ENCODE measurements around the gene OST4.
A peak's percentile ranks its signal among the peaks of the same experiment; 100 is the strongest.

OST4 gene

DNA sequence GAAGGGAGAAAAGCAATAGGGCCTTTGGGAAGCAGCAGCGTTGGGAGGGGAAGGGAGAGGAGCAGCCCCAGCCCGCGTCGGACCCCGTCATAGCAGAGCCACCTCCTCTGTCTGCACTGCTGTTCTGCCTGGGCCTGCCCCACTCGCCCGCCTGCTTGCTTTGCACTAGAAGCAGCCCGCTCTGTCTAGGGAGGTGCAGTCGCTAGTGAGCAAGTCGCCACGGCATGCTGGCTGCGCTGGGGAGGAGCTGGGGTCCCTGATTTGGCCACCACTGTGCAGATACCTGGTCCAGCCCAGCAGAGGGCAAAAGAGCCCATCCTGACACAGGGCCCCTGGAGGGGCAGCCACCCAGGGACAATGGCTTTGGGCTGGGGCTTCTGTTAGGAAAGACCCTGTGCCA, 46.6 kb downstream of the OST4 start:
- Histone ChIP-seq H3K9ac (ENCODE audit: low read length) (no peak overlapping the region), H4K20me1 (ENCODE audit: low read depth, low read length) (no peaks in the 10 kb centered on the region), H2AFZ (ENCODE audit: low read depth, low read length, severe bottlenecking) (no peak overlapping the region), H3K9me3 (ENCODE audit: insufficient read depth, low read length) (no peaks in the 10 kb centered on the region), H3K4me3 (ENCODE audit: insufficient read depth, low read length, poor library complexity, severe bottlenecking) (no peak overlapping the region), H3K9me2 (replicated peaks; ENCODE audit: insufficient read depth, low read length) (no peaks in the 10 kb centered on the region), H3K27me3 (ENCODE audit: low read length) (no peaks in the 10 kb centered on the region), H3K4me2 (ENCODE audit: low read depth, low read length, poor library complexity, severe bottlenecking) (no peak overlapping the region), H3F3A (ENCODE audit: insufficient read depth) (no peaks in the 10 kb centered on the region), H3K27ac (ENCODE audit: low read depth, low read length) (no peak overlapping the region), H3K79me2 (ENCODE audit: insufficient read depth, low read length) (no peaks in the 10 kb centered on the region), H3K36me3 (ENCODE audit: low read length) (no peaks in the 10 kb centered on the region)
- TF ChIP-seq EZH2phosphoT487 (conservative IDR thresholded peaks at IDR 0.05; ENCODE audit: low read length): no peak
- TF ChIP-seq, protein P1, sequence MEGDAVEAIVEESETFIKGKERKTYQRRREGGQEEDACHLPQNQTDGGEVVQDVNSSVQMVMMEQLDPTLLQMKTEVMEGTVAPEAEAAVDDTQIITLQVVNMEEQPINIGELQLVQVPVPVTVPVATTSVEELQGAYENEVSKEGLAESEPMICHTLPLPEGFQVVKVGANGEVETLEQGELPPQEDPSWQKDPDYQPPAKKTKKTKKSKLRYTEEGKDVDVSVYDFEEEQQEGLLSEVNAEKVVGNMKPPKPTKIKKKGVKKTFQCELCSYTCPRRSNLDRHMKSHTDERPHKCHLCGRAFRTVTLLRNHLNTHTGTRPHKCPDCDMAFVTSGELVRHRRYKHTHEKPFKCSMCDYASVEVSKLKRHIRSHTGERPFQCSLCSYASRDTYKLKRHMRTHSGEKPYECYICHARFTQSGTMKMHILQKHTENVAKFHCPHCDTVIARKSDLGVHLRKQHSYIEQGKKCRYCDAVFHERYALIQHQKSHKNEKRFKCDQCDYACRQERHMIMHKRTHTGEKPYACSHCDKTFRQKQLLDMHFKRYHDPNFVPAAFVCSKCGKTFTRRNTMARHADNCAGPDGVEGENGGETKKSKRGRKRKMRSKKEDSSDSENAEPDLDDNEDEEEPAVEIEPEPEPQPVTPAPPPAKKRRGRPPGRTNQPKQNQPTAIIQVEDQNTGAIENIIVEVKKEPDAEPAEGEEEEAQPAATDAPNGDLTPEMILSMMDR (IDR thresholded peaks at IDR 0.05; ENCODE audit: insufficient read depth, low read length, poor library complexity, severe bottlenecking): no peak

DNA sequence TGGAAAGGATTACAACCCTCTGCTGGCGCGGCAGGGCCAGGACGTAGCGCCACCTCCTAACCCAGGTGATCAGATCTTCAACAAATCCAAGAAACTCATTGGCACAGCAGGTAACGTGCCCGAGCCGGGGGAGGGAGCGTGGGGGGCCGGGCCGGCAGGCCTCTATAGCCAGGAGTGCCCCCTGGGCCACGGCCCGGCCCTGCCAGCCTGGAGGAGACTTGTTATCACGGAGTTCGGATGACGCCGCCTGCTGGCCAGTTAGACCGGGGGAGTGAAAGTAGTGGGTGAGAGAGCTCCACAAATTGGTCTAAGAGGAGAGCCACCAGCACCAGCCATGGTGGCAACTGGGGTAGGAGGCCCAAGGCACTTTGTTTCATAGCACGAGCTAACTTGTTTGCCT, 47.3 kb downstream of the OST4 start:
- H3K9me2 ChIP-seq (replicated peaks; ENCODE audit: insufficient read depth, low read length): no peaks in the 10 kb centered on the region
- H3K9me3 ChIP-seq (ENCODE audit: insufficient read depth, low read length): no peaks in the 10 kb centered on the region
- no peaks in the 10 kb centered on the region for H3K36me3 ChIP-seq (ENCODE audit: low read length)
- H2AFZ ChIP-seq (ENCODE audit: low read depth, low read length, severe bottlenecking): no peak overlapping the region
- H3K79me2 ChIP-seq (ENCODE audit: insufficient read depth, low read length): no peaks in the 10 kb centered on the region
- no peak overlapping the region for H3K27ac ChIP-seq (ENCODE audit: low read depth, low read length)
- no peak overlapping the region for H3K4me2 ChIP-seq (ENCODE audit: low read depth, low read length, poor library complexity, severe bottlenecking)
- no peaks in the 10 kb centered on the region for H4K20me1 ChIP-seq (ENCODE audit: low read depth, low read length)
- TF ChIP-seq, protein P1 (IDR thresholded peaks at IDR 0.05; ENCODE audit: insufficient read depth, low read length, poor library complexity, severe bottlenecking): peak; percentile 37
- no peak for TF ChIP-seq EZH2phosphoT487 (conservative IDR thresholded peaks at IDR 0.05; ENCODE audit: low read length)
- H3K27me3 ChIP-seq (ENCODE audit: low read length): no peaks in the 10 kb centered on the region
- no peaks in the 10 kb centered on the region for H3F3A ChIP-seq (ENCODE audit: insufficient read depth)
- H3K9ac ChIP-seq (ENCODE audit: low read length): no peak overlapping the region
- H3K4me3 ChIP-seq (ENCODE audit: insufficient read depth, low read length, poor library complexity, severe bottlenecking): no peak overlapping the region

DNA sequence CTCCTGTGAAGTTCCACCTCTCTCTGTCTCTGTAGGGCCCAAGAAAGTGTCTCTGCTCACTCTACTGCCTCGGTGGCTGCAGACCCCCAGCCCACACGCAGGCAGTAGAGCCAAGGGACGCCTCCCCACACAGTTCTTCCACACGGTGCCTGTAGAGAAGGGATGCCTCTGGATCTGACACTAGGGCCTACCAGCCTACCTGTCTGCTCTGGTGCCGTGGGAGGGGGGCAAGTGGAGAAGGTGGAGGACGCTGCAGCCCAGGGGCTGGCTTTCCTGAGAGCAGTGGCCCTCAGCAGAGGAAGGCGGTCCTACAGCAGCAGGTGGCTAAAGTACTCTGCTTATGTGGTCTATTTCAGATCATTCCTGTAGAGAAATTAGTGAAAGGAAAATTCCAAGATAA, 47.7 kb downstream of the OST4 start:
- H3K9ac ChIP-seq (ENCODE audit: low read length): no peak overlapping the region
- H3K36me3 ChIP-seq (ENCODE audit: low read length): no peaks in the 10 kb centered on the region
- H3K27ac ChIP-seq (ENCODE audit: low read depth, low read length): no peak overlapping the region
- H4K20me1 ChIP-seq (ENCODE audit: low read depth, low read length): no peaks in the 10 kb centered on the region
- no peaks in the 10 kb centered on the region for H3K9me3 ChIP-seq (ENCODE audit: insufficient read depth, low read length)
- H3K9me2 ChIP-seq (replicated peaks; ENCODE audit: insufficient read depth, low read length): no peaks in the 10 kb centered on the region
- H3K27me3 ChIP-seq (ENCODE audit: low read length): no peaks in the 10 kb centered on the region
- H3K4me2 ChIP-seq (ENCODE audit: low read depth, low read length, poor library complexity, severe bottlenecking): no peak overlapping the region
- H2AFZ ChIP-seq (ENCODE audit: low read depth, low read length, severe bottlenecking): no peak overlapping the region
- no peaks in the 10 kb centered on the region for H3K79me2 ChIP-seq (ENCODE audit: insufficient read depth, low read length)
- no peak overlapping the region for H3K4me3 ChIP-seq (ENCODE audit: insufficient read depth, low read length, poor library complexity, severe bottlenecking)
- no peaks in the 10 kb centered on the region for H3F3A ChIP-seq (ENCODE audit: insufficient read depth)
- TF ChIP-seq, protein P1 (IDR thresholded peaks at IDR 0.05; ENCODE audit: insufficient read depth, low read length, poor library complexity, severe bottlenecking): no peak
- no peak for TF ChIP-seq EZH2phosphoT487 (conservative IDR thresholded peaks at IDR 0.05; ENCODE audit: low read length)
